Measurements from ENCODE around the gene TMEM198.

GRCh38 chr2:219522111-219523030, 21.5 kb upstream of the TMEM198 start:
- no peak for TF ChIP-seq EZH2 (IDR thresholded peaks at IDR 0.05; ENCODE audit: low read length, unreplicated experiment)
- TF ChIP-seq CTCF (conservative IDR thresholded peaks at IDR 0.05; ENCODE audit: low read depth, low read length) = no peak
- no peak for TF ChIP-seq EZH2phosphoT487 (IDR thresholded peaks at IDR 0.05; ENCODE audit: borderline replicate concordance, low read length)

All from PC-3 (cell line).